ENCODE measurements around the gene CALY.

GRCh38 chr10:133318494-133319127 is 18.1 kb downstream of the CALY start:
- peak; percentile 48 for TF ChIP-seq CTCF (IDR thresholded peaks at IDR 0.05; ENCODE audit: insufficient read depth, low read length, poor library complexity, severe bottlenecking)
- TF ChIP-seq EZH2phosphoT487 (conservative IDR thresholded peaks at IDR 0.05; ENCODE audit: low read length): no peak
